ENCODE results near the gene RFNG. TPM values are rescaled to one million over a fixed set of nuclear protein-coding genes. Genes with fewer than 3 reads are reported as not detected.
A peak's percentile ranks its signal among the peaks of the same experiment; 100 is the strongest.

The RFNG gene
- total and polyA plus RNA-seq, 4 donors = 28.2 to 73.0 (median 31.2) TPM

DNA sequence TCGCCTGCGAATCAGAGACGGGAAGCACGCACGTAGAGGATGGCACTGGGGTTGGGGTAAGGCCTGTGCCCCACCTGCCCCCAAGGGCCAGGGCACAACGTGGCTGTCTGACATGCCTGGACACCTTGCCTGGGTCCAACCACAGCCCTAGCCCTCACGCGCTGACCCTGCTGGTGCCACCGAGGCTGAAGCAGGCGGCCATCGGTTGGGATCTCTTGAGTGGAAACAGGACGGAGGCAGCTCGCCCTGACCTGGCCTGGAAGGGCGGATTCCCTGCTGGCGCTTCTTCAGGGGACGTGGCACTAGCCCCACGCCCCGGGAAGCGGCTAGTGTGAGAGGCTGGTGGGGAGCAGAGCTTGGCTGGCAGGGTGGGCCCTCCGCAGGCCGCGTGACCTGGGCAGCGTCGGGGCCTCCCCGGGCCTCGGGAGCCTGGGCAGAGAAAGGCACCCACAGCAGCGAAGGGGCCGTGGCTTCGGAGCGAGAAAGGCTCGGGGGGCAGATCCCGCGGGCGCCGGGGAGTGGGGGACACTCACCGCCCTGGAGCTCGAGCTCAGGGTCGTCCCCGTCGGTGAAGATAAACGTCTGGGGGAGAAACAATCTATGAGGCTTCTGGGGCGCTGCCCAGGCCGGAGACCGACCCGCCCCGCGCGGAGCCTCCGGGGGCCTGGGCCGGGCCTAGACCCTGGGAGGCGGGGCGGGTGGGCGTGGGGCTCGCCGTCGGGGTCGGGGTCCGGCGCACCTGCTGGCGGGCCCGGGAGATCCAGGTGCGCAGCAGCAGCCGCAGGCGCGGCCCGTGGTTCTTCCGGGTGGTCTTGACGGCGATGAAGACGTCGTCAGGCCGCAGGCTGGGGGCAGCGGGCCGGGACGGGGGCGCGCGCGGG lies 610 bp downstream of the RFNG start:
- 13 to 18% methylated on average over 59 to 79 of the region's 79 CpGs for WGBS, 2 donors
- Histone ChIP-seq H3K9me3 (ENCODE audit: control insufficient read depth, low read length) (no peaks in the 10 kb centered on the region), H3K27me3 (ENCODE audit: control insufficient read depth in 1 of 2, insufficient read depth in 2 of 2, low read length in 1 of 2) (no peaks in the 10 kb centered on the region), H3K36me3 (ENCODE audit: control insufficient read depth in 1 of 2, insufficient read depth in 2 of 2, low read length in 1 of 2) (peaks cover 0 to 2% of the 10 kb centered on the region in 2 donors), H3K4me3 (ENCODE audit: low read length in 2 of 2) (peak overlapping the region; percentile 88 to 92), H3K27ac (ENCODE audit: low read depth in 1 of 2, low read length in 2 of 2) (no peak overlapping the region), H3K4me1 (ENCODE audit: control insufficient read depth in 1 of 2, insufficient read depth in 2 of 2, low read length in 2 of 2) (no peaks in the 10 kb centered on the region)
- intact Hi-C loops (cut with DNase I) = no loop called here
- peak in 1 of 2 donors; percentile 54 for DNase-seq
- ATAC-seq (ENCODE audit: low FRiP score) = no peak

DNA sequence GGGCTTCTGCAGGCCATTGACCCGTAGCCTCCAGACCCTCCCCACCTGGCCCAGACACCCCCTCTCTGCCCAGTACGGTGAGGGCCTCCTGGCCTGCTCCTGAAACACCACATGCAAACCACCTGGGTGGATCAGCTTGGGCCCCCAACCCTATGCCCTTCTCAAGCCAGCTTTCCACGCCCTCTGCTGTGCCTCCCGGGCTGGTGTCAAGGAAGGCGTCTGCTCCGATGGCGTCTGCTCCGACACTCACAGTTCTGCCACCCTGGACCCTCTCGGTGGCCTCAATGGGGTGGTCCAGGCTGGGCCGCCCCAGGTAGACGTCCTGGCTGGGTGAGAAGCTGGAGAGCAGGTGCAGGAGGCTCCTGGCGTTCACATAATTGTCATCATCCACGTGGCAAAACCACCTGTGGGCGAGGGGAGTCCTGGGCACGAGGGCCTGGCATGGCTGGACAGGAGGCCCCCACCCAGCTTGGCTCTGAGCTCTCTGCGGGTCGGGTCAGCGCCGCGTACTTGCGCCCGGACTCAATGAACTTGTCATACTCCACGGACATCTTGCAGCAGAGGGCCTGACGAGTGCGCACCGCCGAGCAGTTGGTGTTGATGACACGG lies 1.4 kb downstream of the RFNG start:
- Histone ChIP-seq H3K27ac (ENCODE audit: low read depth in 1 of 2, low read length in 2 of 2) (no peak overlapping the region), H3K9me3 (ENCODE audit: control insufficient read depth, low read length) (no peaks in the 10 kb centered on the region), H3K27me3 (ENCODE audit: control insufficient read depth in 1 of 2, insufficient read depth in 2 of 2, low read length in 1 of 2) (no peaks in the 10 kb centered on the region), H3K4me3 (ENCODE audit: low read length in 2 of 2) (no peak overlapping the region), H3K36me3 (ENCODE audit: control insufficient read depth in 1 of 2, insufficient read depth in 2 of 2, low read length in 1 of 2) (peaks cover 0 to 2% of the 10 kb centered on the region in 2 donors), H3K4me1 (ENCODE audit: control insufficient read depth in 1 of 2, insufficient read depth in 2 of 2, low read length in 2 of 2) (no peaks in the 10 kb centered on the region)
- intact Hi-C loops (cut with DNase I) = no loop called here
- DNase-seq (no peak), ATAC-seq (ENCODE audit: low FRiP score) (no peak)
- WGBS, 2 donors = 87 to 91% methylated on average over 28 of the region's 28 CpGs

GRCh38 chr17:82049521-82049971 lies 2.1 kb downstream of the RFNG start:
- intact Hi-C loops (cut with DNase I) = no loop called here
- no peaks in the 10 kb centered on the region for H3K36me3 ChIP-seq (ENCODE audit: control insufficient read depth in 1 of 2, insufficient read depth in 2 of 2, low read length in 1 of 2)
- WGBS, 2 donors = 93 to 94% methylated on average over 13 to 16 of the region's 16 CpGs
- H3K27ac ChIP-seq (ENCODE audit: low read depth in 1 of 2, low read length in 2 of 2) = no peak overlapping the region
- ATAC-seq (ENCODE audit: low FRiP score) (no peak), DNase-seq (no peak)
- H3K4me3 ChIP-seq (ENCODE audit: low read length in 2 of 2) = no peak overlapping the region
- H3K4me1 ChIP-seq (ENCODE audit: control insufficient read depth in 1 of 2, insufficient read depth in 2 of 2, low read length in 2 of 2) = no peaks in the 10 kb centered on the region
- no peaks in the 10 kb centered on the region for H3K27me3 ChIP-seq (ENCODE audit: control insufficient read depth in 1 of 2, insufficient read depth in 2 of 2, low read length in 1 of 2)
- H3K9me3 ChIP-seq (ENCODE audit: control insufficient read depth, low read length) = no peaks in the 10 kb centered on the region

DNA sequence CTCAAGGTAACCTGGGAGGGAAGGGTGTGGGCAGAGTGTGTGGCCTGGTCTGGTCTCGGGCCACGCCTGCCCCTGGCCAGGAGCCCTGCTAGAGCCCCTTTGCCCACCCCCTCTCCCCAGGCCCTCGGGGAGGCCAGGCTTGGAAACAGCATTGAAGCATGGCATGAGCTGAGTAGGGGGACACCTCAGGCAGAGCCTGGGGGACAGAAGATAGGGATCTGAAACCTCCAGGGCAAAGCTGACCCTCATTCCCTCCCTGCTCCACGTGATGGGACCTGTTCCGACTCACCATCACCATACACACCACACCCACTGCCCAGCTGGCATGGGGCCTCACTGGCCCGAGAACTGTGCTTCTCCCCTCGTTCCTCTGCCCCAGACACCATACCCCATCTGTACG lies 2.5 kb downstream of the RFNG start:
- no peak overlapping the region for H3K27ac ChIP-seq (ENCODE audit: low read depth in 1 of 2, low read length in 2 of 2)
- H3K9me3 ChIP-seq (ENCODE audit: control insufficient read depth, low read length) = no peaks in the 10 kb centered on the region
- DNase-seq = no peak
- no peak for ATAC-seq (ENCODE audit: low FRiP score)
- WGBS, 2 donors = 85 to 87% methylated on average over 8 of the region's 8 CpGs
- H3K4me3 ChIP-seq (ENCODE audit: low read length in 2 of 2) = no peak overlapping the region
- no peaks in the 10 kb centered on the region for H3K36me3 ChIP-seq (ENCODE audit: control insufficient read depth in 1 of 2, insufficient read depth in 2 of 2, low read length in 1 of 2)
- H3K27me3 ChIP-seq (ENCODE audit: control insufficient read depth in 1 of 2, insufficient read depth in 2 of 2, low read length in 1 of 2) = no peaks in the 10 kb centered on the region
- H3K4me1 ChIP-seq (ENCODE audit: control insufficient read depth in 1 of 2, insufficient read depth in 2 of 2, low read length in 2 of 2) = no peaks in the 10 kb centered on the region
- intact Hi-C loops (cut with DNase I) = no loop called here

DNA sequence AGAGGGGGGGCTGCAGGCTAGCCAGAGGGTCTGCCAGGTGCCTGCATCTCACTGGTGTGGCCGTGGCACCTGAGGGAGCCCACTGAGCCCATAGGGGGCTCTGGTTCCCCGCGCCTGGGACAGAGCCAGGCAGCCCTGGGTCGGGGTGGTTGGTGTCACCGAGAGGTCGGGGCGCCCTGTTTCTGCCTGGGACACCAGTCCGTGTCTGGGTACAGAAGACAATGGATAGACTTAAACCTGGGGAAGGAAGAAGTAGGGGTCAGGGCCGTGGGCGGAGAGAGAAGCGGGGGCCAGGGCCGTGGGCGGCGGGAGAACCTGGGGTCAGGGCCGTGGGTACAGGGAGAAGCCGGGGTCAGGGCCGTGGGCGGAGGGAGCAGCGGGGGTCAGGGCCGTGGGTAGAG lies 3.0 kb downstream of the RFNG start:
- Histone ChIP-seq H3K4me1 (ENCODE audit: control insufficient read depth in 1 of 2, insufficient read depth in 2 of 2, low read length in 2 of 2) (no peaks in the 10 kb centered on the region), H3K36me3 (ENCODE audit: control insufficient read depth in 1 of 2, insufficient read depth in 2 of 2, low read length in 1 of 2) (no peaks in the 10 kb centered on the region), H3K27me3 (ENCODE audit: control insufficient read depth in 1 of 2, insufficient read depth in 2 of 2, low read length in 1 of 2) (no peaks in the 10 kb centered on the region), H3K9me3 (ENCODE audit: control insufficient read depth, low read length) (no peaks in the 10 kb centered on the region), H3K4me3 (ENCODE audit: low read length in 2 of 2) (no peak overlapping the region), H3K27ac (ENCODE audit: low read depth in 1 of 2, low read length in 2 of 2) (no peak overlapping the region)
- 90 to 93% methylated on average over 18 to 20 of the region's 20 CpGs for WGBS, 2 donors
- ATAC-seq (ENCODE audit: low FRiP score) = no peak
- no peak for DNase-seq
- intact Hi-C loops (cut with DNase I) = no loop called here

DNA sequence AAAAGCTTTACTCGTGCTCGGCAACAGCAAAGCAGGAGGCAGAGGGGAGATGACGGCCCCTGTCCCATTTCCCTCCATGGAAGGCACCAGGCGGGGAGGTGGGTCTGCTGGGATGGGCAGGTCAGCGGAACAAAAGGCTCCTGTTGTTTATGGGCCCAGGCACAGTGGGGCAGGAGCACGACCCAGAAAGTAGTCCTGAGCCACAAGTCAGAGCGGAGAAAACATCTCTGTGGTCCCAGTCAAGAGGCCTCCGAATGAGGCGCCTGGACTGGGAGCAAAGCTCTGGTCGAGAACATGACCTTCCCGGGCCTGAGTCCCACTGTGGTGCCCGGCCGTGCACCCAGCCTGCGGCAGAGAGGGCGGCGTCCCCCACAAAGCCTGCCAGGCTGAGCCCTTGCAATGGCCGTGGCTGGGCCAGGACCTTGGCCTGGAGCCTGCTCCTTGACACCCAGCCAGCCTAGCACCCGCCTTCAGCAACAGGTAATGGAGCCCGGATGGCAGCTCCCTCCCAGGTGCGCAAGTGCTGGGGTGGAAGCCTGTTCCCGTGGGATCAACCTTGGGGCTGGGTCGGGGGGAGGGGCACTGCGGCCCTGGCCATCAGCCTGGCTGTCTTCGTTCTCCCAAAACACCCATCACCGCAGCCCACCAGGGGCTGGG lies 3.6 kb downstream of the RFNG start:
- no peak overlapping the region for H3K27ac ChIP-seq (ENCODE audit: low read depth in 1 of 2, low read length in 2 of 2)
- no peak for DNase-seq
- no peak for ATAC-seq (ENCODE audit: low FRiP score)
- no peaks in the 10 kb centered on the region for H3K4me1 ChIP-seq (ENCODE audit: control insufficient read depth in 1 of 2, insufficient read depth in 2 of 2, low read length in 2 of 2)
- H3K27me3 ChIP-seq (ENCODE audit: control insufficient read depth in 1 of 2, insufficient read depth in 2 of 2, low read length in 1 of 2) = no peaks in the 10 kb centered on the region
- no peak overlapping the region for H3K4me3 ChIP-seq (ENCODE audit: low read length in 2 of 2)
- intact Hi-C loops (cut with DNase I) = no loop called here
- WGBS, 2 donors = 86 to 89% methylated on average over 18 to 25 of the region's 25 CpGs
- H3K36me3 ChIP-seq (ENCODE audit: control insufficient read depth in 1 of 2, insufficient read depth in 2 of 2, low read length in 1 of 2) = no peaks in the 10 kb centered on the region
- H3K9me3 ChIP-seq (ENCODE audit: control insufficient read depth, low read length) = no peaks in the 10 kb centered on the region

- intact Hi-C loops (cut with DNase I) = no loop called here
These were observed 4.2 kb downstream of the RFNG start for GRCh38 chr17:82047379-82047778.

GRCh38 chr17:82046903-82047302 lies 4.7 kb downstream of the RFNG start:
- H3K36me3 ChIP-seq (ENCODE audit: control insufficient read depth in 1 of 2, insufficient read depth in 2 of 2, low read length in 1 of 2) = no peaks in the 10 kb centered on the region
- DNase-seq (no peak), ATAC-seq (ENCODE audit: low FRiP score) (no peak)
- no peaks in the 10 kb centered on the region for H3K27me3 ChIP-seq (ENCODE audit: control insufficient read depth in 1 of 2, insufficient read depth in 2 of 2, low read length in 1 of 2)
- H3K4me3 ChIP-seq (ENCODE audit: low read length in 2 of 2) = no peak overlapping the region
- intact Hi-C loops (cut with DNase I) = no loop called here
- no peaks in the 10 kb centered on the region for H3K9me3 ChIP-seq (ENCODE audit: control insufficient read depth, low read length)
- WGBS, 2 donors = 89% methylated on average over 21 of the region's 21 CpGs
- no peak overlapping the region for H3K27ac ChIP-seq (ENCODE audit: low read depth in 1 of 2, low read length in 2 of 2)
- no peaks in the 10 kb centered on the region for H3K4me1 ChIP-seq (ENCODE audit: control insufficient read depth in 1 of 2, insufficient read depth in 2 of 2, low read length in 2 of 2)

More at GRCh38 chr17:82047379-82047778, 4.2 kb downstream of the RFNG start:
- Histone ChIP-seq H3K9me3 (ENCODE audit: control insufficient read depth, low read length) (no peaks in the 10 kb centered on the region), H3K4me1 (ENCODE audit: control insufficient read depth in 1 of 2, insufficient read depth in 2 of 2, low read length in 2 of 2) (no peaks in the 10 kb centered on the region), H3K27me3 (ENCODE audit: control insufficient read depth in 1 of 2, insufficient read depth in 2 of 2, low read length in 1 of 2) (no peaks in the 10 kb centered on the region), H3K27ac (ENCODE audit: low read depth in 1 of 2, low read length in 2 of 2) (no peak overlapping the region), H3K4me3 (ENCODE audit: low read length in 2 of 2) (no peak overlapping the region), H3K36me3 (ENCODE audit: control insufficient read depth in 1 of 2, insufficient read depth in 2 of 2, low read length in 1 of 2) (no peaks in the 10 kb centered on the region)
- DNase-seq (no peak), ATAC-seq (ENCODE audit: low FRiP score) (no peak)
- WGBS, 2 donors = 88 to 91% methylated on average over 24 of the region's 24 CpGs
